ENCODE data around the gene CDH26.

Gene CDH26

DNA sequence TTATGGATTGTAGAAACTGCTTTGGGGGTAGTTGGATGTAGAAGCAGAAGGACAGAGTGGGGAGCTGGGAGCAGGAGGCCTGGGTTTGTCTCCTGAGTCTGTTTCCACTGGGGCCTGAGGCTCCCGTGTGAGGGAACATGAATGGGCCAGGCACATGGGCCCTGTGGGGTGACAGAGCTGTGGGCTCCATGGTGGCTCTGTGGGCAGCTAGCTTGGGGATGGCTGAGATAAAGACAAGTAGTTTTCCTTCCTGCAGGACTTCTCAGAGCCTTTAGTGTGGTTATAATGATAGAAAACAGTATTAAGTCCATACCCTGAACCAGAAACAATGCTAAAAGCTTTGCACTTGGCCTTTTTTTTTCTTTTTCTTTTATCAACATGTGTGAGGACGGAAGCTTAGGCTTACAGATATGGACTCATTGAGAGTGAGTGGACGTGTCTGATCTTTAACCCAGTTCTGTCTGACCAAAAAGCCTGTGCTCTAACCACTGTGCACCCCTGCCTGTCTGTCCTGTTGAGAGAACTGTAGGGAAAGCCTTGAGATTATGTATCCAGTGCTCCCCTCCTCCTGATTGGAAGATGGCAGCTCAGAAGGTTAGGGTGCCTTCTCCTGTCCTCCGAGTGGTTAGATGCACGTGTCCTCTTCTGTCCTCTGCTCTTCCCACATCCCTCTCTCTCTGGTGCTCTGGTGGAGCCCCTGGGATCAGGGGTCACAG lies 98.3 kb downstream of the CDH26 start:
- no peak overlapping the region for H3K4me3 ChIP-seq (ENCODE audit: low read depth, low read length)
- TF ChIP-seq, protein P1, sequence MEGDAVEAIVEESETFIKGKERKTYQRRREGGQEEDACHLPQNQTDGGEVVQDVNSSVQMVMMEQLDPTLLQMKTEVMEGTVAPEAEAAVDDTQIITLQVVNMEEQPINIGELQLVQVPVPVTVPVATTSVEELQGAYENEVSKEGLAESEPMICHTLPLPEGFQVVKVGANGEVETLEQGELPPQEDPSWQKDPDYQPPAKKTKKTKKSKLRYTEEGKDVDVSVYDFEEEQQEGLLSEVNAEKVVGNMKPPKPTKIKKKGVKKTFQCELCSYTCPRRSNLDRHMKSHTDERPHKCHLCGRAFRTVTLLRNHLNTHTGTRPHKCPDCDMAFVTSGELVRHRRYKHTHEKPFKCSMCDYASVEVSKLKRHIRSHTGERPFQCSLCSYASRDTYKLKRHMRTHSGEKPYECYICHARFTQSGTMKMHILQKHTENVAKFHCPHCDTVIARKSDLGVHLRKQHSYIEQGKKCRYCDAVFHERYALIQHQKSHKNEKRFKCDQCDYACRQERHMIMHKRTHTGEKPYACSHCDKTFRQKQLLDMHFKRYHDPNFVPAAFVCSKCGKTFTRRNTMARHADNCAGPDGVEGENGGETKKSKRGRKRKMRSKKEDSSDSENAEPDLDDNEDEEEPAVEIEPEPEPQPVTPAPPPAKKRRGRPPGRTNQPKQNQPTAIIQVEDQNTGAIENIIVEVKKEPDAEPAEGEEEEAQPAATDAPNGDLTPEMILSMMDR (IDR thresholded peaks at IDR 0.05; ENCODE audit: borderline replicate concordance, insufficient read depth, low read depth, low read length) = no peak

DNA sequence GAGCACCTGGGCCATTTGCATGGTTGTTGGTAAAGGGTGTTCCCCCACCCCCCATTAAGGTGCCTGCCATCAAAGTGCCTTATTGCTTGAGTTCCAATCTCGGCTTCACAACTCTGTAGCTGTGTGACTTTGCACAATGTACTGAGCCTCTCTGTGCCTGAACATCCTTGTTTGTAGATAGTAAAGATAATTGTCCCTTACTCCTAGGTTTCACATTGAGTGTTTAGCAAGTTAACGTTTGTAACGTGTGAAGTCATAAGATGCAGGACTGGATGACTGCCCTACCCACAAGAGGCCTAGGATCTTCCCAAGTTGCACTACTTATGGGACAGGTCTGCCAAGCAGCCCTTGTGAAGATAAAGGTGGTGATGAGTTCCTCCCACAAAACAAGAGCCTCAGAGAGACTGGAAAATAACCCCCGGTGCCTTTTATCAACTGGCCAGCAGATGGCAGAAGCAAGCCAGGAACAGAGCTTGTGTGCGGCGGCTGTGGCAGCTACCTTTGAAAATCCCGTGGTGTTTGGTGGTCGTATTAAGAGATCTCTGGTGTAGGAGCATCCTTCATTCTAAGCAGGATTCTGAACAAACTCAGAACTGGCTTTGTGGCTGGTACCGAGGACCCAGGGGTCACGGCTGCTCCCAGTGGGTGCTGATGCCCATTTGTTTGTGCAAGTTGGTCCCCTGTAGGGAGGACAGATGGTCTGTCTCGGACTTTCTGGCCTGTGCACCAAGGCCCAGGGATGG lies 99.1 kb downstream of the CDH26 start:
- H3K4me3 ChIP-seq (ENCODE audit: low read depth, low read length) = no peak overlapping the region
- TF ChIP-seq, protein P1 (IDR thresholded peaks at IDR 0.05; ENCODE audit: borderline replicate concordance, insufficient read depth, low read depth, low read length) = peak; percentile 83

DNA sequence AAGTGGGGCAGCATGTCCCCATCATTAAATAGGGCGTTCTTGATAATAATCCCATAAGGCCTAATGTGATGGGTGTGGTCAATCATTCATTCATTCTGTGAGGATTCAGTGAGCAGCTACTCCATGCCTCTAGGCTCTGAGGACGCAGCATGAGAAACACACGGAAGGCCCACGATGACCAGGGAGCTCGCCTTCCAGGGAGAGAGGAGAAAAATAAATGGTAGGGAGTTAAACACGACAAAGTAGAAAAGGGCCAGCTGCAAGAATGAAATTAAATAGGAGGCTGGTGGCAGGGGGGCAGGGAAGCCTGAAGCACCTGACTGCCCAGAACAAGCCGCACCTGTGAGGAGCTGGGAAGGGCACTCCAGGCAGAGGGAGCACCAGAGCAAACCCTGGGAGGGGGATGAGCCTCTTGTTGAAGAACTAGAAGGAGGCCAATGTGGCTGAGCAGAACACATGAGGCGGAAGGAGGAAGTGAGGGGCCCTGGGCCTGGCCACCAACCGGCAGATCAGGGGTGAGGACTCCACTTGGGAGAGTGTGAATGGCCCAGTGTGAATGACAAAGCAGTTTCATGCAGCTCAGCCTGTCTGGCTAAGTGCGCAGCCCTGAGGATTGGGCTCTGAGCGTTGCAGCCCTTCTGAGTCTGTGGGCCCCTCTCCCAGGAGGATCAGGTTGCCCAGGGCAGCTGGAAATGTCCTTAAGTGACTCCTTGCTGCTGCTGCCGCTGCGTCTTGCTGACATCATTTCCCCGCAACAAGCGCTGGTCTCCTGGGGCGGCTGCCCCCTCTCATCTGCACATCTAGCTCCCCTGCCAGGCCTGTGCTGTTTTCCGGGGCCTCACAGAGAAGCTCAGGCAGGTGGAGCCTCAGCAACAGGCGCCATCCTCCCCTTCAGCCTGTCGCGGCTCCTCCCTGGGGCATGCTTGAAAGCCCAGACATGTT lies 99.9 kb downstream of the CDH26 start:
- TF ChIP-seq, protein P1 (IDR thresholded peaks at IDR 0.05; ENCODE audit: borderline replicate concordance, insufficient read depth, low read depth, low read length) = no peak
- no peak overlapping the region for H3K4me3 ChIP-seq (ENCODE audit: low read depth, low read length)

DNA sequence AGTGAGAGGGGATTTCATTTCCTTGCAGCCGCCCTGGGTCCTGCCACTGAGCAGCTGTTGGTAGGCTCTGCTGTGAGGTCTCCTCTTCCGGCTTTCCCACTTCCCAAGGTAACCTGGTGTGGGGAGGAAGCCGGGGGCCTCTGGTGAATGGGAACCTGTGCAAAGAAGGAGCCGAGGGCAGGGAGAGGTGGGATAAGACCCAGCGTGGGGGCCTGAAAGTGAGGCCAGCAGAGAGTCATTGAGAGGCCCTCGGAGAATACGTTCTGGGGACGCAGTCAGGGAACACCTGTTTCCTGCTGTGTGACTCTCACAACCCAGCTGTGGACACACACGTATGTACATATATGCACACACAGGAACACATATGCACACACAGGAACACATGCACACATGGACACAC lies 100.7 kb downstream of the CDH26 start:
- TF ChIP-seq, protein P1 (IDR thresholded peaks at IDR 0.05; ENCODE audit: borderline replicate concordance, insufficient read depth, low read depth, low read length) = no peak
- H3K4me3 ChIP-seq (ENCODE audit: low read depth, low read length) = no peak overlapping the region

DNA sequence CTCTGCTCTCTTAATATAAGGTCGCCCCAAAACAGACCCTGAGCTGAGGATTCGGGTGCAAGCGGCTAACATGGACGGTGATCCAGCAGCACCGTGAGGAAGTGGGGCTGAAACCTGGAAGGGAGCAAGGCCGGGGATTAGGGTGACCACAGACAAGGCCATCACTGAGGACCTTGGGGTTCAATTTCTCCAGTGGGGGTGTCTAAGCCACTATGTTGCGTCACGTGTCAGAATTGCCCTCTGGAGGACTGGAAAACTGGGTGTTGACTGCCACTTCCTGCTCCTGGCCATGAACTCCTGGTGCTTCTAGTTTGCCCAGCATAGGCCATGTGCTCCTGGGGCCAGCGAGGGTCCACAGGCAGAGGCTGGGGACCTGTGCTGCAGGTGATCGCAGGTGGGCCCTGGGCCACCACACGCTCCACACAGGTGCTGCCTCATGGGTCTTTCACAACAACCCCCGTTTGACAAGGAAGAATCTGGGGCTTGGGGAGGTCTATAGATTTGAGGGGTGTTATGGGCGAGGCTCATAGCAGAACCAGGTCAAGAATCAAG lies 101.9 kb downstream of the CDH26 start:
- H3K4me3 ChIP-seq (ENCODE audit: low read depth, low read length) = no peak overlapping the region
- TF ChIP-seq, protein P1 (IDR thresholded peaks at IDR 0.05; ENCODE audit: borderline replicate concordance, insufficient read depth, low read depth, low read length) = no peak

DNA sequence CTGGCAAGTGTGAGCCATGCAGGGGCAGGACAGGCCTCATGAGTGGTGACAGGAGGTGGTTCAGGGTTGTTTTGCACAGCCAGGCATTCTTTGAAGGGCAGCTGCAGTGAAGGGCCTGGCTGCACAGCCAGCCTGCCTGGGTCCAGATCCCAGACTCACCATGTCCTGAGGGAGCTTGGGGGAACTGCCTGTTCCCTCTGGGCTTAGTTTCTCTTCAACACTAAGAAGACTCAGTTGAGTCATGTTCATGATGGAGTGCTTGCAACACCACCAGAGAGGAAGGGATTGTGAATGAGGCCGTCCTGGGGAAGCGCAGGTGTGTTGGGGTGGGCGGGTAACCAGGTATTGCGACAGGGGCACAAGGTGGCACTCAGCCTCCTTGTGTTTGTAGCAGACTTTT lies 102.4 kb downstream of the CDH26 start:
- TF ChIP-seq, protein P1 (IDR thresholded peaks at IDR 0.05; ENCODE audit: borderline replicate concordance, insufficient read depth, low read depth, low read length) = no peak
- H3K4me3 ChIP-seq (ENCODE audit: low read depth, low read length) = no peak overlapping the region

Measured in GM12875 (cell line).